HepG2 (cell line): ENCODE data around the gene STRN3. TPM values are rescaled to one million over a fixed set of nuclear protein-coding genes. Genes with fewer than 3 reads are reported as not detected.

Experiments
- BCL6 ChIP-seq: IDR thresholded peaks from 2 replicates; pipeline ENCODE4 v1.6.1; 2016; ENCODE audit warnings: missing genetic modification reagents, missing compliant biosample characterization
- HNF4G ChIP-seq, 2 experiments: sonication (generic) in 1 of 2; formaldehyde crosslinking in 1 of 2; IDR thresholded peaks; 2 replicates each; pipeline versions ENCODE4 v1.4.0 to v1.6.1; 2011 to 2020; ENCODE audit warnings: borderline replicate concordance in 2 of 2, low read depth in 2 of 2, mild to moderate bottlenecking in 2 of 2, low read length in 1 of 2, missing genetic modification reagents in 1 of 2, moderate library complexity in 1 of 2
- KLF12 ChIP-seq: sonication (generic); formaldehyde crosslinking; IDR thresholded peaks from 2 replicates; pipeline ENCODE4 v1.4.0; 2020; ENCODE audit warnings: missing genetic modification reagents, borderline replicate concordance
- KLF6 ChIP-seq: IDR thresholded peaks from 2 replicates; pipeline ENCODE4 v1.8.0; 2016; ENCODE audit warnings: missing biosample characterization, missing genetic modification reagents
- ZNF572 ChIP-seq: sonication (generic); formaldehyde crosslinking; IDR thresholded peaks from 2 replicates; pipeline ENCODE4 v1.5.1; 2020; ENCODE audit warnings: mild to moderate bottlenecking, missing genetic modification reagents
- polyA plus RNA-seq, 8 experiments: library from polyadenylated mRNA; depleted of rRNA in 3 of 8; stranded (reverse) in 7 of 8; unstranded in 1 of 8; fragments of >200 nt; fragmentation: Illumina TruSeq in 4 of 8; extraction: Trizol in 4 of 8; gene quantifications; 2 replicates each; pipeline versions ENCODE4 v1.2.1 to v1.2.3, GENCODE V29; 2011 to 2016; ENCODE audit warnings: low read depth in 4 of 8, missing spikeins in 1 of 8, mixed read lengths in 1 of 8; ENCODE audit not compliant: insufficient read depth in 1 of 8
- total RNA-seq, 5 experiments: library from RNA; depleted of rRNA; stranded (reverse); fragments of >200 nt; fragmentation: Illumina TruSeq; extraction: Trizol; gene quantifications; 2 replicates each; pipeline ENCODE4 v1.2.3, GENCODE V29; 2016; ENCODE audit warnings: low read depth in 1 of 5
- TF ChIP-seq, protein P1 (sequence below): sonication (generic); formaldehyde crosslinking; IDR thresholded peaks from 2 replicates; pipeline ENCODE4 v1.8.0; 2023; ENCODE audit warnings: mild to moderate bottlenecking, missing genetic modification reagents
- TF ChIP-seq, protein P2 (sequence below): sonication (generic); formaldehyde crosslinking; IDR thresholded peaks from 2 replicates; pipeline ENCODE4 v1.4.0; 2020; ENCODE audit warnings: missing genetic modification reagents
- TF ChIP-seq, protein P3 (sequence below): IDR thresholded peaks from 2 replicates; pipeline ENCODE4 v1.6.1; 2016; ENCODE audit warnings: mild to moderate bottlenecking

The STRN3 gene
- total and polyA plus RNA-seq, 2 of the 13 experiments (the other 11 are each of a cell fraction or from before 2014, with no cell fraction given) = 49.4 to 123 TPM

DNA sequence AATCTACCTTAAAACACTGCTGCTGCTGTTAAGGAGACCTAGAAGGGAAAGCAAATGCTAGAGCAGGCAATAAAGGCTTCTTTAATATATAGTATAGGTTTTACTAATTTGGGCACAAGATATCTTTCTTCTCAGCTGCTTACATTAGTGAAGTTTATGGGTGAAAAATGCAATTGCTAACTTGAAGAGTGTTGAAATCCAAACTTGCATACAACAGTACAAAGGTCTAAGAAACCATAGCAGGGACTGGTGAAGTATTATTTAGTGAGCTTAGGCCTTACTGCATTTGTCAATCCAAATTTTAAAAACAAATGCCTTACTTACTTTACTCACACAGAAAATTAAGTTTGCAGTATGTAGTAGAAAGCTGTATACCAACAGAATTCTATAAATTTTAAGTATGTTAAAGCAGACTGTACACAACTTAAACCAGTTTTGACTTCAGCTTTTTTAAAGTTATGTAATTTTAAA is 2.1 kb downstream of the STRN3 start (continued):
- TF ChIP-seq, protein P1, sequence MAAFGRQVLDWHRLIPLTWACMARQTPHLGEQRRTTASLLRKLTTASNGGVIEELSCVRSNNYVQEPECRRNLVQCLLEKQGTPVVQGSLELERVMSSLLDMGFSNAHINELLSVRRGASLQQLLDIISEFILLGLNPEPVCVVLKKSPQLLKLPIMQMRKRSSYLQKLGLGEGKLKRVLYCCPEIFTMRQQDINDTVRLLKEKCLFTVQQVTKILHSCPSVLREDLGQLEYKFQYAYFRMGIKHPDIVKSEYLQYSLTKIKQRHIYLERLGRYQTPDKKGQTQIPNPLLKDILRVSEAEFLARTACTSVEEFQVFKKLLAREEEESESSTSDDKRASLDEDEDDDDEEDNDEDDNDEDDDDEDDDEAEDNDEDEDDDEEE (CRISPR knock-in tag) = no peak
- TF ChIP-seq HNF4G (IDR thresholded peaks at IDR 0.05; ENCODE audit: borderline replicate concordance, low read depth, low read length) = peak; percentile 98
- TF ChIP-seq HNF4G (CRISPR knock-in tag; IDR thresholded peaks at IDR 0.05; ENCODE audit: borderline replicate concordance, low read depth) = no peak
- peak; percentile 9; the same call in 1 of the 2 replicates for TF ChIP-seq BCL6 (CRISPR knock-in tag)
- TF ChIP-seq ZNF572 = no peak
- TF ChIP-seq KLF12 (CRISPR knock-in tag) = peak; percentile 62; the same call in 1 of the 2 replicates
- TF ChIP-seq, protein P2, sequence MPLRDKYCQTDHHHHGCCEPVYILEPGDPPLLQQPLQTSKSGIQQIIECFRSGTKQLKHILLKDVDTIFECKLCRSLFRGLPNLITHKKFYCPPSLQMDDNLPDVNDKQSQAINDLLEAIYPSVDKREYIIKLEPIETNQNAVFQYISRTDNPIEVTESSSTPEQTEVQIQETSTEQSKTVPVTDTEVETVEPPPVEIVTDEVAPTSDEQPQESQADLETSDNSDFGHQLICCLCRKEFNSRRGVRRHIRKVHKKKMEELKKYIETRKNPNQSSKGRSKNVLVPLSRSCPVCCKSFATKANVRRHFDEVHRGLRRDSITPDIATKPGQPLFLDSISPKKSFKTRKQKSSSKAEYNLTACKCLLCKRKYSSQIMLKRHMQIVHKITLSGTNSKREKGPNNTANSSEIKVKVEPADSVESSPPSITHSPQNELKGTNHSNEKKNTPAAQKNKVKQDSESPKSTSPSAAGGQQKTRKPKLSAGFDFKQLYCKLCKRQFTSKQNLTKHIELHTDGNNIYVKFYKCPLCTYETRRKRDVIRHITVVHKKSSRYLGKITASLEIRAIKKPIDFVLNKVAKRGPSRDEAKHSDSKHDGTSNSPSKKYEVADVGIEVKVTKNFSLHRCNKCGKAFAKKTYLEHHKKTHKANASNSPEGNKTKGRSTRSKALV (CRISPR knock-in tag) = peak; percentile 56; the same call in 1 of the 2 replicates
- TF ChIP-seq, protein P3, sequence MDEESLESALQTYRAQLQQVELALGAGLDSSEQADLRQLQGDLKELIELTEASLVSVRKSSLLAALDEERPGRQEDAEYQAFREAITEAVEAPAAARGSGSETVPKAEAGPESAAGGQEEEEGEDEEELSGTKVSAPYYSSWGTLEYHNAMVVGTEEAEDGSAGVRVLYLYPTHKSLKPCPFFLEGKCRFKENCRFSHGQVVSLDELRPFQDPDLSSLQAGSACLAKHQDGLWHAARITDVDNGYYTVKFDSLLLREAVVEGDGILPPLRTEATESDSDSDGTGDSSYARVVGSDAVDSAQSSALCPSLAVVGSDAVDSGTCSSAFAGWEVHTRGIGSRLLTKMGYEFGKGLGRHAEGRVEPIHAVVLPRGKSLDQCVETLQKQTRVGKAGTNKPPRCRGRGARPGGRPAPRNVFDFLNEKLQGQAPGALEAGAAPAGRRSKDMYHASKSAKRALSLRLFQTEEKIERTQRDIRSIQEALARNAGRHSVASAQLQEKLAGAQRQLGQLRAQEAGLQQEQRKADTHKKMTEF = peak; percentile 32; the same call in 1 of the 2 replicates
- TF ChIP-seq KLF6 (CRISPR knock-in tag) = 0 out of 2 replicates have a peak, but pooled peaks have one; percentile 20
